HK-2 (cell line): Measurements from ENCODE around the gene NXN.

Experiments
- DNase-seq: peaks from one replicate; pipeline ENCODE4 v3.0.0-alpha.2; 2018; ENCODE audit not compliant: unreplicated experiment

NXN gene

DNA sequence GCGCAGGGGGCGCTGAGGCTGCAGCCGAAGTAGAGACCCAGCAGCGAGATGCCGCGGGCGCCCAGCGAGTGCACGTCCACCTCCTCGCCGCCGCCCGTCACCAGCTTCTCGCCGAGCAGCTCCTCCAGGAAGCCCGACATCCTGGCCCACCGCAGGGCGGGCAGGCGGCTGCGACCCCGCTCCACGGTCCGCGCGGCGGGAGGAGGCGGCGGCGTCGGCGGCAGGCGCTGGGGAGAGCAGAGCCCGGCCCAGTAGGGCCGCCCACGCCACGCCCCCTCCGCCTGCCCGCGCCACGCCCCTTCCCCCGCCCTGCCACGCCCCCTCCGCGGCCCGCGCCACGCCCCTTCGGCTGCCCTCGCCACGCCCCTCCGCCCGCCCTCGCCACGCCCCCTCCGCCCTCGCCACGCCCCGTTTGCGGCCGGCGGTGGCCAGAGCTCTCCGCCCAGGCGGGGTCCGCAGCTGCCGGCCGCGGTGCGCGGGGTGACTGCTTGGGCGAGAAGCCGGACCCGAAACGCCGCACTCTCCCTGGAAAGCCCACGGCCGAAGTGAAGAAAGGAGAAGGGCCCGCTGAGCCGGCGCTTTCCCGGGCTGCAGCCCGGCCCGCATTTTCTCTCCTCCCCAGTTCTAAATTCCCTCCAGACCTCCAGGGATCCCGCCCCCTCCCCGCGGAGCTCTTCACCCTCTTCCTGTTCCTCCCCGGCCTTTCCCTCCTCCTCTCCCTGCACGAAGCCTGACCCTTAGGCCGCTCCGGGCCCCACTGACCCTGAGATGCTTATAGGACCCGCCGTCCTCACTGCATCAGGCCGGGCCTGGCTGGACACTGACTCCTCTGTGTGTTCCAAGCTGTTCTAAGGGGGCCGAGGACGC, at the start of gene NXN:
Gene NXN, minus strand, starts transcription at position 238 of the 867 bp plus-strand sequence.
- DNase-seq, result peak; percentile 96

DNA sequence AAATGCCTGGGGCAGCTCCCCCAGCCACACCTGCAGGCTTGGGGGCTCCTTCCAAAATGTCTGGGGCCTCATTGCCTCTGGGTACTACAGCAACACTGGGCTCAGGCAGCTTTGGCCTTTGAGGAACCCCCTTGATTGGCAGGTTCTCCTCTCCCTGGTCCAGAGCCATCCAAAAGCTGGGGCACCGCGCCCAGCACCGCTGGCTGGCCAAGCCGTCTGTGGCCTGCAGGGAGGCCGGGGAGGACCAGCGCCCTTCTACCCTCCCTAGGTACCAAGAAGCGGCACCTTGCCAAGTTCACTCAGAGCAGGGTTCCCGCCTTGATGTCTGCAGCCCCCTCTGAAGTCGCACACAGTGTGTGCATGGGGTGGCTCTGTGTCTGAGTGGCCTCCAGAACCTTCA, 47.5 kb upstream of the NXN start:
- DNase-seq, result no peak

DNA sequence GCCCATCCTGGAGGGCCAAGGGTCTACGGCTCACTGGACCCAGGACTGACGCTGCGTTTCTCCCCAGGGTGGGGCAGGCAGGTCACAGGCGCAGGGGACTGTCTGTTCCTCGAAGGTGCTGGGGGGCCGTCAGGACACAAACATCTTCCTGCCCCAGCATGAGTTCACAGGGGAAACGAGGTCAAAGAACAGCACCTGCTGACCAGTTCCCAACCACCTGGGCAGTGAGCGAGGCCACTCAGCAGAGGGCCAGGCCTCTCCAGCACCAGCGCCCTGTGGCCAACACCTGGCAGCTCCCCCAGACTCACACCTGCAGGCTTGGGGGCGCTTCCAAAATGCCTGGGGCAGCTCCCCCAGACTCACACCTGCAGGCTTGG, 47.0 kb upstream of the NXN start:
- no peak for DNase-seq

DNA sequence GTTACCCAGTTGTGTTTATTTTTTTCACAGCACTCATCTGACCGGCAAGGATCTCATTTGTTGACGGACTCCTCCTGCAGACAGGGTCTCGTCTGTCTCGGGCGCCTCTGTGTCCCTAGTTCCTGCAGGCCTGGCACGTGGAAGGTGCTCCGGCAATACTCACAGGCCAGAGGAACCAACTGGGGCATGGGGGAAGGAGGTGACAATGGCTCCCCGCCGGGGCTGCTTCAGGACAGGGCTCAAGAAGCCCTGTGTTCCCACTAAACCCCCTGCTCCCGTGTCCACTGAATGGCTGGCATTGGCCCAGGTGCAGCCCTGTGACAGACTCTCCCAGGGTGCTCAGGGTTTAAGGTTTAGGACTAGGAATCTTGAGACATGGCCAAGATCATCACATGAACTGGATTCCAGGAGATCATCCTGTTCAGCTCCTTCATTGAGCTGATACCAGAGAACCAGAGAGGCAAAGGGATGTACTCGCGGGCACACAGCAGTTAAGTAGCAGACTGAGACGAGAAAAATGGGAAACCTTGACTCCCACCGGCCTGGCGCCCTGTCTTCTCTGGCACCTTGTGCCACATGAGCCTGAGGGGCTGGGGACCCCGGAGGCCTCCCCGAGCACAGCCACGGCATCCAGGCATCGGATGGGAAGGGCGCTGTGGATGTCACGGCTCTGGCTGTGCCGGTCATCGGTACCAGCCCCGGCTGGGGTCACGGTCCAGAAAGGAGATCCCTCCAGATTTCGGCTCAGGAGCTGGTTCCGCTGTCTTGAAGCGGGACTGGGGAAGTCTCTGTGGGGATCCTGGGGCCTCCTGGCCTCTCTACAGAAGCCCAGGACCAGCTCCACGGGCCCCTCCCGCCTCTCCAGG, 46.4 kb upstream of the NXN start:
- no peak for DNase-seq

DNA sequence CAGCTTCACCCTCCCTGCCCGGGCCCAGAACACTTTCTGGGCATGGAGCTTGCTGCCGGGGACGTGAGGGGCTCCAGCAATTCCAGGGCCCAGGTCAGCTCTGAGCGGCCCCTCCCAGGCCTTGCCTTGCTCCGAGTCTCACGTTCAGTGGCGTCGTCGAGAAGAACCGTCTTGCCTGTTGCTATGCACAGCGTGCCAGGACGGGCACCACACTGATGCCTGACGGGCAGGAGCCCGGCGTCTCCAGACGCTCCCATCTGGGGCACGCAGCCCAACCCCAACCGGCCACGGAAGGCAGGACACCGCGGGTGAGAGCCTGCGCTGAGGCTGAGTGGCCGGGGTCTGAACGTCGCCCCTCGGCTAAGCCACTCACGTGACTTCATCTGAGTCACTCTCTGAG, 44.5 kb upstream of the NXN start:
- no peak for DNase-seq

DNA sequence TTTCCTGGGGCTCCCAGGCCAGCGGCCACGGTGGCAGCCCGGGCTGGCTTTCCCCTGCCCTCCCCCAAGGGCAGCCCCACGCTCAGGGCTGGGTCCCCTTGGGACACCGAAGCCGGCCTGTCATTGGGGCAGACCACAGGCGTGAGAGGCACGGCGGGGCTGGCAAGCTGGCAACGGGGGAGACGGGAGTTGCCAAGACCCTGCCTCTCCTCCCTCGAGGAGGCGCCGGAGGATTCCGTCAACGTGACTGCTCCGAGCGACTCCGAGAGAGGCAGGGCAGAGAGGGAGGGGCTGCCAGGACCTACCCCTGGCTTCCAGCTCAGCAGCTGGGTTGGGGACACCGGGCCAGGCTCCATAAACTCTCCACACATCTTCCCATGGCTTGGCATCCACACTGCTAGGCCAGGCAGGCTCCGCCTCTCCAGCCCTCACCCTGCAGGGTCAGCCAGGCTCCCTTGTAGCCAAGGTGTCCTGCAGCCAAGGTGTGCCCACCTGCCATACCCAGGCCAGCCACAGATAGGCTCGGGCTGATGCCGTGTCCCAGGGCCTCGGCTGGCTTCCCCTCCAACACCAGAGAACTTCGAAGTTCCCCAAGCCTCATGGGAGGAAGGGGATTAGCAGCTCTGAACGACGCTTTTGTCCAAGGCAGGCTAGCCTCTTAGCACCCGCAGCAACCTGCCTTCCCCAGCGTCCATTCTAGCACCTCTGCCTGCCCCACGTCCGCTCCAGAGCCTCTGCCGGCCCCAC, 42.9 kb upstream of the NXN start:
- no peak for DNase-seq

DNA sequence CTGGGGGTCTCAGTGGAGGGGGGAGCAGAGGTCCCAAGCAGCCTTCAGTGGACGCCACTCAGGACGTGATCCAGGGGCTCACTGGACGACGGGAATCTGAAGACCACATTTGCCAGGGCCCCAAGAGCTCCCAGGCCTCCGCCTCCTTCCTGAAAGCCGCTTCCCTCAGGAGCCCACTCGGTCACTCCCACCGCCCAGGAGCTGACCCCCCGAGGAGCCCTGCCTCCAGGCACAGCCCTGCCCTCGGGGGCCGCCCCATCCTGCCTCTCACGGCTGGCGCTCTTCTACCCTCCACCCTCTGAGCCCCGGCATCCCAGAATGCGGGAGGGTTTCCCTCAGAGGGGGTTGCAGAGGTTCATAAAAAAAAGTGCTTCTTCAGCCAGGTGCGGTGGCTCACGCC, 41.6 kb upstream of the NXN start:
- DNase-seq, result no peak

DNA sequence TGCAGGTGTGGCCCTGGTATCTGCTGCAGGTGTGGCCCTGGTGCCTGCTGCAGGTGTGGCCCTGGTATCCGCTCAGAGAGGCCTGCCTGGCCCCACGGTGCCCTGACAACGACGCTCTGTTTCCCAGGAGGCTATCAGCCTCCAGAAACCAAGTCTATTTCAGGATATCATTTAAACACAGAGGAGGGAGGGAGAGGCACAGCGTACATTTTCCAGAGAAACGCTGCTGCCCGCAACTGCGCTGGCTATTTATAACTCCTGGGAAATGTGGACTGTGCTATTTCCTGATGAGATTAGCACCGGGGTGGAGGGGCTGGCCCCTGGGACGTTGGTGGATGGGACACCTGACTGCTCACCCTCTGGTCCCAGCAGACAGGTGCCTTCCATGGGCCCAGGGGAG, 39.9 kb upstream of the NXN start:
- DNase-seq, result no peak

DNA sequence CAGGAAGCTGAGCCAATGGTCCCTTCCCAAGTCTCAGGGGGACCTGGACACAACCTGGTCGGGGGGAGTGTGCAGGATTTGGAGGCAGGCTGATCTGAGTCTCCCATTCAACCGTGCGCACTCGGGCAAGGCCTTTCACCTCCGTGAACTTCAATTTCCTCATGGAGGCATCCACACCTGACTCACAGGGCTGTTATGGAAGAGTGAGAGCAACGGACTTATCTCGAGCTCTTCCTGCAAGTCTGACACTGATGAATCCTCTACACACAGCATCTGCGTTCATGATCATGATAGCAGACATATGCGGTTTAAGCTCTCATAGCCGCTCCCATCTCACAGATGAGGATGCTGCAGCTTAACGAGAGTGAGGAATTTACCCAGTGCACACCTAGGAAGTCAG, 39.0 kb upstream of the NXN start:
- no peak for DNase-seq

DNA sequence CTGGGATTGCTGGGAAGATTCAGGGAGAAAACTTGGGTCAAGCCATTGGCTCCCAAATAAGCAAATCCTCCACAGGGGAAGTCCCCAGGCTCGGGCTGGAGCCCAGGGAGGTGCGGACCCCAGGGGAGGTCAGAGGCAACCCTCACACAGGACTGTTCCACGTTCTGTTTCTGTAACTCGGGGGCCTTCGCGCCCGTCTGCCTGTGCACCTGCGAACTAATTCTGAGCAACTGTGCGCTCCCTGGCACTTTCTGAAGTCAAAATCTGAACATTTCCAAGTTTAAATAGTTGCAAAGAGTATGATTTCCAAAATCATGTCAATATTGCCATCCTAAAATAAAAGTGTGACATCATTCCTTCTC, 34.1 kb upstream of the NXN start:
- no peak for DNase-seq

DNA sequence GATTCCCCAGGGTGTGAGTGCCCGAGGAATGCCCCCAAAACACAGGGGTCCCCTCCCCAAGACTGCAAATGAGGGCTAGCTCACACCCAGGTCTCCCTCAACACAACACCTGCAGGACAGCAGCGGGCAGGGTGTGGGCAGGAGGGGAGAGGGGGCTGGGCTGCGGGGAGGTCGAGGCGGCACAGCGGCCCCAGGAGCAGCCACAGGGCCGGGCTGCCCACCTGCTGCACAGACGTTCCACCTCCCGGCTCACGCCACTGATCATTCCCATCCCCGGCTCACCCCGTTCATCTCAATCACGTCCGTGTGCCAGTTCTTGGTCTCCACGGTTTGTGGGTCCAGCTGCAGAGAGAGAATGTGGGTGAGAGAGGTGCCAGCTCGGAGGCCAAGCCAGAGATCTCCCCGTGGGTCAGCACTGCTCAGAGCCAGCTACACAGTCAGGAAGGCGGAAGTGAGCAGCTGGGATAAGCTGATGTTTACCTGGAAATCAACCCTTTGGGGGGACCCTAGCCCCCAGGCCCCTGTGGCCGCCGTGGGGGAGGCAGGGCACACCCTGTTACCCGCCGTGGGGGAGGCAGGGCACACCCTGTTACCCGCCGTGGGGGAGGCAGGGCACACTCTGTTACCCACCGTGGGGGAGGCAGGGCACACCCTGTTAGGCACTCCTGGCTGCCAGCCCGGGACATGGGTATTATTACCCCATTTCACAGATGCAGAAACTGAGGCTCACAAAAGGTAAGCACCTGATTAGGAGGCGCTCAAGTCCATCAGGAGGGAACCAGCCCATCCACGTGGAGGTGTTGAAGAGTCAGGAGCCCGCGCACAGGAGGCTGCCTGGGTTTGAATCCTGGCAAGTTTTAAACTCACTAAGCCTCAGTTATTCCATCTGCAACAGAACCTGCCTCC, 33.5 kb upstream of the NXN start:
- DNase-seq, result no peak

DNA sequence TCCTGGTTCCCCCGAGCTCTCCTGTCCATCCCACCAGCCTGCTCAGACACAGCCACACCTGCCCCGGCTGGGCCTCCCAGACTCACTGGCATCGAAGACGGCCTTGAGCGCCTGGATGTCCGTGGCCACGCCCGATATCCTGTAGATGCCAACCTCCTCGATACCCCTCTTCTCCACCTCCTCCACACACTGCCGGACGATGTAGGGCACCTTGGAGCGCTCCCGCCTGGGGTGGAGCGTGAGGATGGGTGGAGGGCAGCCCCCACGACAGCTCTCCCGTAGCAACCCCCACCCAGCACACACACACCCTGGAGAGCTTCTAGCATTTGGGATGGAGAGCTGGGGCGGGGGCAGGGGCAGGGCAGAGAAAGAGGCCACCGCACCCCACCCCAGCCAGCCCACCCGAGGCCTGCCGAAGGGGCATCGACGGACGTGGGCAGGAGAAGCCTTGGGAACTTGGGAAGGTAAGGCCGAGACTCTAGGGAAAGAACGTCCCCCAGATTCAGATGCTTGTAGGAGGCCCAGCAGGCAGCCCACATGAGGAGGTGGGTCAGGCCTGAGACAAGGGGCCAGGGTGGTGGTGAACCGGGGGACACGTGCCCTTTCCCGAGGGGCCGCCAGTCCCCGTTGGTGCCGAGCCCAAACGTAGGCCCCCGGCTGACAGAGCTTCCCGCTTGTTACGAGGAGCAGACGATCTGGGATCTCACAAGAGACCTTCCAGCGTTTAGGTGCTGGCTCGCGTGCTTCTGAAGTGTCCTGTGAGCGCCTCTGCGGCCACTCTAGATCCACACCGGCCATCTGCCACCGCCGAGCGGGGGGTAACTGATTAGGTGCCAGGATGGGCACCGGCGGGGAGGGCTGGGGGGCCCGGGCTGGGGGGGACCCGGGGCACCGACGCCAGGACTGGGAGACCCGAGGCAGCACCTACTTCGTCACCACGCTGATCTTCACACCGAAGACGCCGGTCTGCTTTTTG, 32.5 kb upstream of the NXN start:
- DNase-seq, result no peak

DNA sequence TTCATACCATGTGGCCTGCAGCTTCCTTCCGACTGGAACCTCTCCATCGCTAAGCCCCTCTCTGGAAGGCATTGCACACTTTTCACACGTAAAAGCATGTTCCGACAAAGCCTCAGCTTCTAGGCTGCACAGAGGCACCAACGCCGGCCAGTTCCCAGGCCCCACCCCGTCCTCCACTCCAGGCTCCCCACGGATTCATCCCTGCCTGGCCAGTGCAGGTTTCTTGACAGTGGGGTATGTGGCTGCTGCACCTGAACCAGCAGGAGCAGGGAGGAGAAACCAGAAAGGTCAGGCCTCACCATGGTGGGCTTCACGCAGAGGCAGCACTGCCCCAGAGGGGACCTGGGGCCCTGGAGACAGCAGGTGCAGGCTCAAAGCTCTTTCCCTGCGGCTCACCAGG, 31.6 kb upstream of the NXN start:
- DNase-seq, result no peak

DNA sequence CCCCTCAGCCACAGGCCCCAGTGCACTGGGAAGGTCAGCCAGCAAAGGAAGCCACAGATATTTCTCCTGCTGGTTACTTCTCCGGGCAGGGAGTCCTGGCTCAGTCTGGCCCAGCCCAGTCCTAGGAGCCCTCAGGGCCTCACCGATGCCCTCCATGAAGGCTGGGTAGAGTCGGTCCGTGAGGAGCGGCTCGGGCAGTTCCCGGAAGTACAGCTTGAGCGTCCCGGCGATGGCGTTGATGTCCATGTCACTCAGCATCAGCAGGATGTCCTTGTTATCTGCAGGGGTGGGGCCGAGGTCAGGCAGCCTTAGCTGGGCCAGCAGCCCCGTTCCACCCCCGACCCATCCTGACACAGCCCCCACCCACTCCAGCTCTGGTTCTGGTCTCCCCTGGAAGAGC, 31.0 kb upstream of the NXN start:
- DNase-seq, result no peak

DNA sequence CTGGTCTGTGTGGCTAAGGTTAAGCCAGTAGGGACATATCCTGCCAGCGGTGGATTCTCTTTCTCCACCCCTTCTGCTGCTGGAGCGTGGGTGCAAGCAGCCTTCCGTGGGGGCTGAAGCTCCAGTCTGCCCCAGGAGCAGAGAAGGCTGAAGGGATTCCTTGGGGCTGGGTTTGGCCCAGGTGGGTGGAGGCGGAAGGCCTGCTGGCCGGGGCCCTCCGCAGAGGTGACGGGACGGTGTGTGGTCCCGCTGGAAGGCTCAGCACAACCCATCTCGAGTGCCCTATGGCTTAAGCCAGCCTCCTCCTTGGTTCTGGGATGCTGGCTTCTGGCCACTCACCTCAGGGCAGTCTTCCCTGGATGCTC, 30.5 kb upstream of the NXN start:
- DNase-seq, result no peak

DNA sequence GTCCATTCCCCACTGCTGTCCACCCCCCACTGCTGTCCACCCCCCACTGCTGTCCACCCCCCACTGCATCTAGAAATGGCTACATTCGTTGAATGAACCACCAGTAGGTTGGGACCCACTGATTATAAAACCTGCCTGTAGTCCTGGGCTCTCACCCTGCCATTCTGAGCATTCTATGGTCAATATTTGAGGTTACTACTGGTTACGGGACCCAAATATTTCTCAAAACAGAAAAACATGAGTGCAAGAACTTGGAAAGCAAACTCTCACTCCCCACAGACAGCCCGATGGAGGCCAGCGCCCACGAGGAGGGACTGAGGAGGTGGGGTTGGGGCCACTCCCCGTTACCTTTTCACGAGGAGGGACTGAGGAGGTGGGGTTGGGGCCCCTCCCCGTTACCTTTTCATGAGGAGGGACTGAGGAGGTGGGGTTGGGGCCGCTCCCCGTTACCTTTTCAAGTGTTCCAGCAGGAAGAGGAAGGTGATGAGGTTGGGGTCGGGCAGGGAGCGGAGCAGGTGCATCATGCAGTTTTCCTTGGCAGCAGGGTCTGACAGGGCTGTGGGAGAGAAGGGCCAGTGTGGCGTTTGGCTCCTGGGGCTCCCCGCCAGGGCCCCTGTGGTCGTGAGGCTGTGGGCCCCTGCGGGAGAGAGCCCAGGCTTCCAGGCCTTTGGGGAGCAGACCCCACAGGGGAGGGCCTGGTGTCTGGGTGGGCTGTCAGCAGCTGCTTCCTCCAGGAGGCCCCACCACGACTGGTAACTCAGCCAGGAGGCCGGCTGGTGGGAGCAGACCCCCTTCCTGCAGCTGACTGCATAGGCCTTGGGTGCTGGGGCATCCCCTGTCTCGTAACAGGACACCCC, 29.9 kb upstream of the NXN start:
- no peak for DNase-seq

DNA sequence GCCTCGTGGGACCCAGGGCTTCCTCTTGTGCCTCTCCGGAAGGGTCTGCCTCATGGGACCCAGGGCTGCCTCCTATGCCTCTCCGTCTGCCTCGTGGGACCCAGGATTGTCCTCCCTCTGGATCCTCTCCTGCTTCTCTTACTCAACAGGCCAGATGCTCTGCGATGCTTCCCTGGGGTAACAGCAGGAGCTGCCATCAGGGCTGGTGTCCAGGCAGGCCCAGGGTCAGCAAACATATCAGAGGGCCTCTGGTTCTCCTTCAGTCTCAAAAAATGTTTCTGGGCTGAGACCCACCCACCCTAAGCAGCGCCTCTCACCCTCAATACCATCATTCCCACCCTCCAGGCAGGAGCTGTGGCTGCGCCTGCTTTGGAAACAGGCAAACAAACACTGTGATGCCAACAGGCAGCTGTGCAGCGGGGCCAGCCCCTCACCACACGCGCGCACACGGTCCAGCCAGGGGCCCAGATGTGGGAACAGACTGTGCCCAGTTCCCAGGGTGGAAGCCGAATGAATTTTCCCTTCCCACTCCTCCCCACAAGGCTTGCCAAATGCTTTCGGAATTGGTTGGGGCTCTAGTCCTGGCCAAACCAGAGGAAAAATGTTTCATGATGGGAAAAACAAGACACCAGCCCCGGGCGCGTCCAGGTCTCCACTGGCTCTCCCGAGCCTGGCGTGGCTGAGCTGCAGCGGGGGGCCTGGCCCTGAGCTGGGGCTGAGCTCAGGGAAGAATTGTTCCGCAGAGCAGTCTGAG, 28.6 kb upstream of the NXN start:
- DNase-seq, result no peak

DNA sequence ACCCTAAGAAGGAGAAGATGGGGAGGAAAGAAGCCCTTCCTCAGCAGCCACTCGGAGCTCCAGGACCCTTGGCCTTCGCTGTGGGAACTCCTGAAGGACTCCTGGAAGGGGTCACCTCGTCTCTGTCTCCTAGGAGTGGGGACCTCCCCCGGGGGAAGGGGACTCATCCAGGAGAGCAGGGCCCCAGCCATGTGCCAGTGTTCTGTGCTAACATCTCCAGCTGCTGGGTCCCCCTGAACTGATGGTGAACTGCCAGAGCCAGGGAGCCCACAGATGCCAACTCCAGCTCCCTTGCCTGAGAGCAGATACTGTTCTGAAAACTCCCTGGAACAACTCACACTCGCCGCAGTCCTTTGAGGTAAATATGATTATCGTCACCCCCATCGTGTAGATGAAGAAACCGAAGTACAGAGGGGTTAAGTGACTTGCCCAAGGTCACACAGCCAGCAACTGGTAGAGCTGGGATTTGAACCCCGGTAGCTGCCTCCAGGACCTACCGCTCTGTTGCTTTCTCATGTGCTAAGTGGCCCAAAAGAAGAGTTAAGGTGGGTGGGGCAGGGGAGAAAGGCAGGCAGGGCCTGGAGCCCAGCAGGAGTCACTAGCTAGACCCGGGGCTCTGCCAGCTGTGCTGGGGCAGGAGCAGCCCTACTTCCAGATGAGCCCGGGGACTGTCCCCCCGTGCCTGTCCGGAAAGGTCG, 27.9 kb upstream of the NXN start:
- DNase-seq, result no peak
